BLaER1 (cell line): Measurements from ENCODE around the gene INSIG1.

Source experiments
- H3K27ac ChIP-seq: shearing (Covaris generic); formaldehyde crosslinking; 2 replicates; pipeline ENCODE4 v1.8.1; 2022
- H3K27me3 ChIP-seq: shearing (Covaris generic); formaldehyde crosslinking; 2 replicates; pipeline ENCODE4 v1.8.1; 2022
- H3K36me3 ChIP-seq: shearing (Covaris generic); formaldehyde crosslinking; 2 replicates; pipeline ENCODE4 v1.8.1; 2022
- H3K4me1 ChIP-seq: shearing (Covaris generic); formaldehyde crosslinking; 2 replicates; pipeline ENCODE4 v1.8.1; 2022
- H3K4me2 ChIP-seq: shearing (Covaris generic); formaldehyde crosslinking; 2 replicates; pipeline ENCODE4 v1.8.1; 2022
- H3K4me3 ChIP-seq: shearing (Covaris generic); formaldehyde crosslinking; 2 replicates; pipeline ENCODE4 v1.8.1; 2022
- H3K9ac ChIP-seq: shearing (Covaris generic); formaldehyde crosslinking; 2 replicates; pipeline ENCODE4 v1.8.1; 2022
- H3K9me3 ChIP-seq: shearing (Covaris generic); formaldehyde crosslinking; 2 replicates; pipeline ENCODE4 v1.8.1; 2022
- H4K20me1 ChIP-seq: shearing (Covaris generic); formaldehyde crosslinking; 2 replicates; pipeline ENCODE4 v1.8.1; 2022
- Cebpa-rat ChIP-seq: shearing (Covaris generic); IDR thresholded peaks from 2 replicates; pipeline ENCODE4 v1.8.1; 2022

INSIG1 gene

DNA sequence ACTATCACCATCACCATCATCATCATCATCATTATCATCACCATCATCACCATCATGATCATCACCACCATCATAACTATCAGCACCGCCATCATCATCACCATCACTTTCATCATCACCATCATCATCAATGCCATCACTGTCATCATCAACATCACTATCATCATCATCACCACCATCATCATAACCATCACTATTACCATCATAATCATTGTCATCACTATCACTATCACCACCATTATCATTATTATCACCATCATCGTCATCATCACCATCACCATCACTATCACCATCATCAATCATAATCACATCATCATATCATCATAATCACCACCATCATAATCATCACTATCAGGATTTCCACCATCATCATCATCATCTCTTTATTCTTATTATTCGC lies 20.6 kb downstream of the INSIG1 start:
- peaks cover 12% of the 10 kb centered on the region for H3K4me1 ChIP-seq
- no peak overlapping the region for H3K9ac ChIP-seq
- no peak for TF ChIP-seq Cebpa-rat
- H3K27me3 ChIP-seq, result no peaks in the 10 kb centered on the region
- no peak overlapping the region for H3K4me3 ChIP-seq
- peaks cover 8% of the 10 kb centered on the region; the same call in 1 of the 2 replicates for H3K36me3 ChIP-seq
- peaks cover 18% of the 10 kb centered on the region for H3K9me3 ChIP-seq
- no peaks in the 10 kb centered on the region for H4K20me1 ChIP-seq
- no peak overlapping the region for H3K27ac ChIP-seq
- H3K4me2 ChIP-seq, result no peak overlapping the region

GRCh38 chr7:155322530-155322929 lies 24.9 kb downstream of the INSIG1 start:
- no peak for TF ChIP-seq Cebpa-rat
- peaks cover 27% of the 10 kb centered on the region for H3K9me3 ChIP-seq

DNA sequence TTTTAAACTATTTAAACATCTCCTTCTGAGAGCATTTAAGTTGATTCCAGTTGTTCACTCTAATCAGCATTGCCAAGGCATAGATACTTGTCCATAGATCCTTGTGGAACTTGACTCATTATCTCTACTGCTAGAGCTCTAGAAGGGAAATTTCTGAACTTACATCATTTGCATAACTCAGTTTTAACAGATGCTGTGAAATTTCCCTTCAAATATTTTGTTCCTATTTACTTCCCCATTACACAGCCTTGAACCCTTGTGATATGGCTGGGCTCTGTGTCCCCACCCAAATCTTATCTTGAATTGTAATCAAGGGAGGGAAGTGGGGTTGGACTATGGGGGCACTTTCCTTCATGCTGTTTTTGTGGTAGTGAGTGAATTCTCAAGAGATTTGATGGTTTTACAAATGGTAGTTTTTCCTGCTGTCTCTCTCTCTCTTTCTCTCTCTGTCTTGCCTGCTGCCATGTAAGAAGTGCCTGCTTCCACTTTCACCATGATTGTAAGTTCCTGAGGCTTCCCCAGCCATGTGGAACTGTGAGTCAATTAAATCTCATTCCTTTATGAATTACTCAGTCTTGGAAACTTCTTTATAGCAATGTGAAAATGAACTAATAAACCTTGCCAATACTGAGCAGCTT lies 25.4 kb downstream of the INSIG1 start:
- Histone ChIP-seq H3K36me3 (no peaks in the 10 kb centered on the region), H3K4me3 (no peak overlapping the region), H3K27ac (no peak overlapping the region), H3K4me1 (no peaks in the 10 kb centered on the region), H3K4me2 (no peak overlapping the region), H3K9me3 (peaks cover 27% of the 10 kb centered on the region), H4K20me1 (no peaks in the 10 kb centered on the region), H3K27me3 (no peaks in the 10 kb centered on the region), H3K9ac (no peak overlapping the region)
- no peak for TF ChIP-seq Cebpa-rat

More at GRCh38 chr7:155322530-155322929, 24.9 kb downstream of the INSIG1 start:
- Histone ChIP-seq H3K4me2 (no peak overlapping the region), H3K9ac (no peak overlapping the region), H3K4me1 (no peaks in the 10 kb centered on the region), H3K27ac (no peak overlapping the region), H4K20me1 (no peaks in the 10 kb centered on the region), H3K27me3 (no peaks in the 10 kb centered on the region), H3K36me3 (no peaks in the 10 kb centered on the region), H3K4me3 (no peak overlapping the region)

- Histone ChIP-seq H3K9me3 (peaks cover 27% of the 10 kb centered on the region), H3K27me3 (no peaks in the 10 kb centered on the region), H3K9ac (no peak overlapping the region), H4K20me1 (no peaks in the 10 kb centered on the region), H3K36me3 (no peaks in the 10 kb centered on the region), H3K27ac (no peak overlapping the region), H3K4me3 (no peak overlapping the region), H3K4me2 (no peak overlapping the region), H3K4me1 (no peaks in the 10 kb centered on the region)
- no peak for TF ChIP-seq Cebpa-rat
Observed at GRCh38 chr7:155324012-155324917, 26.6 kb downstream of the INSIG1 start.

DNA sequence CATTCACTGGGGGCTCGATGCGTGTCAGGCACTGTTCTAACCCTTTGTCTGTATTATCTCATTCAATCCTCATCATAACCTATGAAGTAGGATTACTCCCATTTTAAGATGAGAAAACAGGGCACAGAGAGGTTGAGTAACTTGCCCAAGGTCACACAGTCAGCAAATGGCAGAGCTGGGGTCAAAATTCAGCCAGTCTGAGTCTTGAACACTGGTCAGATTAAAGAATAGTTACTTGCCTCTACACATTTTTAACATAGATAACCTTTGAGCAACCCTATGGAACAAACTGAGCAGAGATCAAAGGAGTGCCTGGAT lies 27.2 kb downstream of the INSIG1 start:
- Histone ChIP-seq H3K4me2 (no peak overlapping the region), H3K9me3 (peaks cover 27% of the 10 kb centered on the region), H4K20me1 (no peaks in the 10 kb centered on the region), H3K36me3 (no peaks in the 10 kb centered on the region), H3K27ac (no peak overlapping the region), H3K9ac (no peak overlapping the region), H3K4me1 (no peaks in the 10 kb centered on the region), H3K4me3 (no peak overlapping the region), H3K27me3 (no peaks in the 10 kb centered on the region)
- no peak for TF ChIP-seq Cebpa-rat

DNA sequence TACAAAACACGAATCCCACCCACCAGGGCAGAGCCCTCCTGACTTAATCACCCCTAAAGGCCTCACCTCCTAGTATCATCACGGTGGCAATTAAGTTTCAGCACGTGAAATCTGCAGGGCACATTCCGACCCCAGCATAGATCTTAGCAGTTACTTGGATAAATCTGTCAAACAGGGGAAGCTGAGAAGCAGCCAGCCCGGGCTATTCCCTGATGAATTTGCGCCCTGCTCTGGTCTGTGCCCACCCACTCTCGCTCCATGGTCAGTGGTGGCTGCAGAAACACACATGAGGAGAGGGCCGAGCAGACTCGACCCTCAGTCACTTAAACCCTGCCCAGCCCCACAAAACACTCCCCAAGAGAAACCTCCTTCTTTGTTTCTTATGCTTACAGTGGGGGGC lies 28.7 kb downstream of the INSIG1 start:
- peaks cover 27% of the 10 kb centered on the region for H3K9me3 ChIP-seq
- H4K20me1 ChIP-seq, result no peaks in the 10 kb centered on the region
- H3K9ac ChIP-seq, result no peak overlapping the region
- no peak for TF ChIP-seq Cebpa-rat
- H3K36me3 ChIP-seq, result no peaks in the 10 kb centered on the region
- H3K4me2 ChIP-seq, result no peak overlapping the region
- H3K27ac ChIP-seq, result no peak overlapping the region
- H3K27me3 ChIP-seq, result no peaks in the 10 kb centered on the region
- no peaks in the 10 kb centered on the region for H3K4me1 ChIP-seq
- H3K4me3 ChIP-seq, result no peak overlapping the region

- no peak for TF ChIP-seq Cebpa-rat
- Histone ChIP-seq H3K9me3 (peaks cover 21% of the 10 kb centered on the region), H3K4me2 (no peak overlapping the region), H3K27ac (no peak overlapping the region), H3K27me3 (no peaks in the 10 kb centered on the region), H3K36me3 (no peaks in the 10 kb centered on the region), H3K4me1 (no peaks in the 10 kb centered on the region), H4K20me1 (no peaks in the 10 kb centered on the region), H3K9ac (no peak overlapping the region), H3K4me3 (no peak overlapping the region)
Observed at GRCh38 chr7:155327590-155328320, 30.1 kb downstream of the INSIG1 start.

- H3K4me1 ChIP-seq, result peaks cover 7% of the 10 kb centered on the region; the same call in 1 of the 2 replicates
- TF ChIP-seq Cebpa-rat, result no peak
- H3K27me3 ChIP-seq, result no peaks in the 10 kb centered on the region
- no peak overlapping the region for H3K27ac ChIP-seq
- no peak overlapping the region for H3K4me3 ChIP-seq
- no peaks in the 10 kb centered on the region for H4K20me1 ChIP-seq
- peaks cover 7% of the 10 kb centered on the region for H3K9me3 ChIP-seq
- no peak overlapping the region for H3K9ac ChIP-seq
- no peak overlapping the region for H3K4me2 ChIP-seq
- no peaks in the 10 kb centered on the region for H3K36me3 ChIP-seq
Observed at GRCh38 chr7:155329225-155329624, 31.5 kb downstream of the INSIG1 start.

GRCh38 chr7:155331396-155331795 lies 33.7 kb downstream of the INSIG1 start:
- Histone ChIP-seq H3K9me3 (no peaks in the 10 kb centered on the region), H3K4me3 (no peak overlapping the region), H3K36me3 (no peaks in the 10 kb centered on the region), H3K4me1 (peaks cover 7% of the 10 kb centered on the region; the same call in 1 of the 2 replicates), H3K9ac (no peak overlapping the region), H3K4me2 (no peak overlapping the region), H3K27me3 (no peaks in the 10 kb centered on the region), H4K20me1 (no peaks in the 10 kb centered on the region), H3K27ac (no peak overlapping the region)
- no peak for TF ChIP-seq Cebpa-rat
